ENCODE data around the gene TTC28.

The TTC28 gene

GRCh38 chr22:27937453-27937852 is 742.2 kb downstream of the TTC28 start:
- no peak for DNase-seq

- DNase-seq: no peak
These were observed 743.7 kb downstream of the TTC28 start for GRCh38 chr22:27935897-27936296.

- no peak for DNase-seq
These were observed 745.6 kb downstream of the TTC28 start for GRCh38 chr22:27934069-27934468.

DNA sequence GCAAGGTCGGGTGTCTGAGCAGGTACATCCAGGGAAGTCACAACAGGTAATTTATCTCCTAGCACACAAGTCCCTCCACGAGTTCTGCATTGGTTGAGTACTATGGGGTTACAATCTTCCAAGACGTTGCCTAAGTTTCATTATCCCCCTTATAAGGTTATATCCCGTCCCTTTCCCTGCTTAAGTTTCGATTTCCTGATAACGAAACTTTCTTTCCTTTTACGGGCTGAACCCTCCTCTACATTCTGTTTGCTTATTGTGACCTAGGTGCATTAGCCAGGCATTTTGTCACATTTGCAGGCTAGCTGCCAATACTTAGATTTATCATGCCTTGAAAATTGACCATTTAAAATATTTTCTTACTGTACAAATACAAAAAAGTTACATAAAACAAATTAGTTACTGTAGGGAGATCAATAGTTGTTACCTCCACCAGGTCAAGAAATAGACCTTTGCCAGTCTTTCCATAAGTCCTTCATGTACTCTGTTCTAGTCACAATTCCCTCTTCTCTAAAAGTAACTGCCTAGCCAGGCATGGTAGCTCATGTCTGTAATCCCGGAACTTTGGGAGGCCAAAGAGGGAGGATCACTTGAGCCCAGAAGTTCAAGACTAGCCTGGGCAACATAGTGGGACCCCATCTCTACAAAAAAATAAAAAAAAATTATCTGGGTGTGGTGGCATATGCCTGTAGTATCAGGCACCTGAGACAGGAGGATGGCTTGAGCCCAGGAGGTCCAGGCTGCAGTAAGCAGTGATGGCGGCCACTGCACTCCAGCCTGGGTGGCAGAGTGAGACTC is 746.3 kb downstream of the TTC28 start:
- no peak for DNase-seq

- no peak for DNase-seq
These were observed 749.1 kb downstream of the TTC28 start for GRCh38 chr22:27930331-27931060.

Data from CD4-positive, alpha-beta T cell treated with Interleukin-17A for 1 hour (primary cell).